Smooth muscle cell (in vitro differentiated cells): ENCODE data around the gene IL1RAPL1. TPM values are rescaled to one million over a fixed set of nuclear protein-coding genes. Genes with fewer than 3 reads are reported as not detected.

Experiments
- DNase-seq: peaks from one replicate; lab custom pipeline; 2025; ENCODE audit not compliant: unreplicated experiment; lab: John Stamatoyannopoulos, UW
- H2AFZ ChIP-seq: fragments of 200-600 bp; sonication (generic); 2 replicates; pipeline ENCODE4 v1.6.0; 2016; ENCODE audit warnings: antibody characterized with exemption, low read depth, mild to moderate bottlenecking
- H3F3A ChIP-seq: fragments of 200-600 bp; sonication (generic); 2 replicates; pipeline ENCODE4 v1.6.0; 2017; ENCODE audit warnings: antibody characterized with exemption, low read depth
- H3K27ac ChIP-seq: fragments of 200-600 bp; sonication (generic); 2 replicates; pipeline ENCODE4 v1.5.1; 2016; ENCODE audit warnings: low read depth, mild to moderate bottlenecking
- H3K27me3 ChIP-seq: fragments of 200-600 bp; sonication (generic); 2 replicates; pipeline ENCODE4 v1.6.1; 2016; ENCODE audit warnings: low read depth, mild to moderate bottlenecking
- H3K36me3 ChIP-seq: fragments of 200-600 bp; sonication (generic); 2 replicates; pipeline ENCODE4 v1.5.1; 2016; ENCODE audit warnings: low read depth
- H3K4me1 ChIP-seq: fragments of 200-600 bp; sonication (generic); 2 replicates; pipeline ENCODE4 v1.5.1; 2016; ENCODE audit warnings: low read depth
- H3K4me2 ChIP-seq: fragments of 200-600 bp; sonication (generic); 2 replicates; pipeline ENCODE4 v1.6.0; 2016; ENCODE audit warnings: mild to moderate bottlenecking
- H3K4me3 ChIP-seq: fragments of 200-600 bp; sonication (generic); 2 replicates; pipeline ENCODE4 v1.5.1; 2016; ENCODE audit warnings: mild to moderate bottlenecking
- H3K79me2 ChIP-seq: fragments of 200-600 bp; sonication (generic); 2 replicates; pipeline ENCODE4 v1.6.0; 2016; ENCODE audit warnings: low read depth, mild to moderate bottlenecking
- H3K9ac ChIP-seq: fragments of 200-600 bp; sonication (generic); 2 replicates; pipeline ENCODE4 v1.6.0; 2016; ENCODE audit warnings: low read depth
- H3K9me3 ChIP-seq: fragments of 200-600 bp; sonication (generic); replicated peaks from 2 replicates; pipeline ENCODE4 v1.5.1; 2016; ENCODE audit warnings: low read depth
- H4K20me1 ChIP-seq: fragments of 200-600 bp; sonication (generic); 2 replicates; pipeline ENCODE4 v1.6.0; 2016; ENCODE audit warnings: low read depth
- CTCF ChIP-seq: fragments of 200-600 bp; sonication (generic); IDR thresholded peaks from 2 replicates; pipeline ENCODE4 v1.5.1; 2017; ENCODE audit warnings: borderline replicate concordance, mild to moderate bottlenecking, antibody characterized with exemption; ENCODE audit not compliant: insufficient read depth, poor library complexity, severe bottlenecking
- WGBS: methylation state at CpG from one replicate; pipeline ENCODE4 v1.1.7; 2016; ENCODE audit warnings: low lambda C conversion rate; 5-methylcytosine and 5-hydroxymethylcytosine counted together
- polyA plus RNA-seq: library from polyadenylated mRNA; unstranded; fragments of >200 nt; fragmentation: Nextera tagmentation; extraction: Ambion mirVana; gene quantifications from 2 replicates; pipeline ENCODE4 v1.2.1, GENCODE V29; 2016
- total RNA-seq: library from RNA; depleted of rRNA; stranded (reverse); fragments of >200 nt; gene quantifications from 2 replicates; pipeline ENCODE4 v1.2.3, GENCODE V29; 2014

The IL1RAPL1 gene
- total and polyA plus RNA-seq, 2 experiments from 2014 or later = 0.04 TPM; not detected in 1

DNA sequence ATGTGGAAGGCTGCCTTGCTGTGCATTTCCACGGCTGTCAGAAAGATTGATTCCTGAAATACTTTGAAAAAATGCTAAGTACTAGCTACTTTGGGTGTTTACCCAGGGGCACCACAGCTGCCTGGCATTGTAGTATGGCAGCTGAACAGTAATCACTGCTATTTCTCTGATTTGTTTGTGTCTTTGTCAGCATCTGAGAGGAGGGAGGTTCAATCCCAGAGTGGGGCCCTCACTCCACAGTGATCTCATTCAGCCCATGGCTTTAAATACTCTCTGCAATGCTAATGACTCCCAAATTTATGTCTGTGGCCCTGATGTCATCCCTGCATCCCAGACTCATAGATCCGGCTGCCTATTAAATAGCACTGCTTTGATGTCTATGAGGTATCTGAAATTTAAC, 1052.9 kb downstream of the IL1RAPL1 start:
- H3K9me3 ChIP-seq = no peaks in the 10 kb centered on the region
- H3K27ac ChIP-seq = no peak overlapping the region
- WGBS = 81% methylated on average over 2 of the region's 2 CpGs
- H3K27me3 ChIP-seq = no peaks in the 10 kb centered on the region
- H3K79me2 ChIP-seq = no peaks in the 10 kb centered on the region
- H3K4me3 ChIP-seq = no peak overlapping the region
- no peak for DNase-seq
- no peak overlapping the region for H3K9ac ChIP-seq
- TF ChIP-seq CTCF = no peak
- H3K36me3 ChIP-seq = no peaks in the 10 kb centered on the region
- H3K4me1 ChIP-seq = no peaks in the 10 kb centered on the region
- H3K4me2 ChIP-seq = no peak overlapping the region
- H2AFZ ChIP-seq = no peak overlapping the region
- H4K20me1 ChIP-seq = no peaks in the 10 kb centered on the region
- no peaks in the 10 kb centered on the region for H3F3A ChIP-seq

DNA sequence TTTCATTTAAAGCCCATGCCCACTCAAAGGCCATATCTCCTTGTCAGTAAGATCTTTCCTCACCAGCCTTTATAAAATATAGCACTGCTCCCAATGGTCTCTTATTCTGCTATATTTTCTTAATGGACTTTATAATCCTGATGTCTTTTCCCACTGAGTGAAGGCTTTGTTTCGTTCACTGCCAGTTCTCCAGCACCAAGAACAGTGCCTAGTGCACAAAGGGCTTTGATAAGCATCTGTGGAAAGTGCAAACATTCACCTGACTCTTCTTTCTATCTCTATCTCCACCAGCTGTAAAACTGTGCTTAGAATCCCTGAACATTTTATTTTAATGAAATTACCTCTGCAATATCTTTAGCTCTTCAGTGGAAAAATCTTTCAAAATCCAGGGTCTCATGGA, 1054.2 kb downstream of the IL1RAPL1 start:
- Histone ChIP-seq H3K36me3 (no peaks in the 10 kb centered on the region), H3K9me3 (no peaks in the 10 kb centered on the region), H3K27ac (no peak overlapping the region), H3F3A (no peaks in the 10 kb centered on the region), H3K9ac (no peak overlapping the region), H4K20me1 (no peaks in the 10 kb centered on the region), H3K4me1 (no peaks in the 10 kb centered on the region), H3K79me2 (no peaks in the 10 kb centered on the region), H2AFZ (no peak overlapping the region), H3K4me3 (no peak overlapping the region), H3K4me2 (no peak overlapping the region), H3K27me3 (no peaks in the 10 kb centered on the region)
- DNase-seq = no peak
- WGBS = 45% methylated on average over 1 of the region's 1 CpG
- no peak for TF ChIP-seq CTCF

DNA sequence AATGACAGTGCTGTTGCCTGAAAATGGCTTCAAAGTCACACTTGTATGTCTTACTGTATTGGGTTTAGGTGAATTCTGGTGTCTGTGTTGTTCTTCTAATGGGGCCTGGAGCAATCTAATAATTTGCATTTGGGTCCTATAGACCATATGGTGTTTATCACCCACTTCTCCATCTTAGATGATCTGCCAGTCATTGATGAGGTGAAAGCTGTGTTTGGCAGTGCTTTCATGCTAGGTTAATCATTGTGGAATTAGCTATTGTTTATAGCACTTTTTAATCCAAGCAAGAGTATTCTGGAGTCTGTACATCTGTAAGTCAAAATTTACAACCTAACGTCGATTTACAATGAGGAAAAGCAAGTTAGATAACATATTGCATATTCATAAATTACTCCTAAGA, 1055.9 kb downstream of the IL1RAPL1 start:
- Histone ChIP-seq H3K27ac (no peak overlapping the region), H3K4me3 (no peak overlapping the region), H3K36me3 (no peaks in the 10 kb centered on the region), H3K4me2 (no peak overlapping the region), H3K9me3 (no peaks in the 10 kb centered on the region), H3K9ac (no peak overlapping the region), H4K20me1 (no peaks in the 10 kb centered on the region), H3K27me3 (no peaks in the 10 kb centered on the region), H3K4me1 (no peaks in the 10 kb centered on the region), H3K79me2 (no peaks in the 10 kb centered on the region), H3F3A (no peaks in the 10 kb centered on the region), H2AFZ (no peak overlapping the region)
- TF ChIP-seq CTCF = no peak
- 94% methylated on average over 2 of the region's 2 CpGs for WGBS
- no peak for DNase-seq

DNA sequence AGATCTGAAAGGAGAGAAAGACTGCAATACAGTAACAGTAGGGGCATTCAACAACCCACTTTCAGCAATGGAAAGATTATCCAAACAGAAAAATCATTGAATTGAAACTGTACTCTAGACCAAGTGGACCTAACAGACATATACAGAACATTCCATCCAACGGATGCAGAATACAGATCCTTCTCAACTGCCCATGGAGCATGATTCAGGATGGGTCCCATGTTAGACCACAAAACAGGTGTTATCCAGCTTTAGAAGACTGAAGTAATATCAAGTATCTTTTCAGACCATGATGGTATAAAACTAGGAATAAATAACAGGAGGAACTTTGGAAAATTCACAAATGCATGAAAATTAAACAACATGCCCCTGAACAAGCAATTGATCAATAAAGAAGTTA, 1060.9 kb downstream of the IL1RAPL1 start:
- Histone ChIP-seq H2AFZ (no peak overlapping the region), H3K4me3 (no peak overlapping the region), H4K20me1 (no peaks in the 10 kb centered on the region), H3K9me3 (no peaks in the 10 kb centered on the region), H3K4me1 (no peaks in the 10 kb centered on the region), H3K4me2 (no peak overlapping the region), H3K27ac (no peak overlapping the region), H3K9ac (no peak overlapping the region), H3K27me3 (no peaks in the 10 kb centered on the region), H3F3A (no peaks in the 10 kb centered on the region), H3K36me3 (no peaks in the 10 kb centered on the region), H3K79me2 (no peaks in the 10 kb centered on the region)
- DNase-seq = no peak
- WGBS = 81% methylated on average over 1 of the region's 1 CpG
- TF ChIP-seq CTCF = no peak
